OCI-LY3 (cell line): Measurements from ENCODE around the gene POLE3.

Source experiments
- CTCF ChIP-seq: fragments of 200-600, 300-600 bp; sonication (generic); IDR thresholded peaks from 2 replicates; pipeline ENCODE4 v1.5.1; 2014; ENCODE audit warnings: antibody characterized with exemption, low read length, low read depth
- EZH2phosphoT487 ChIP-seq: fragments of 200-600 bp; shearing (Covaris generic); IDR thresholded peaks from 2 replicates; pipeline ENCODE4 v1.6.1; 2018; ENCODE audit warnings: antibody characterized with exemption, mixed run types, low read depth

- TF ChIP-seq CTCF = no peak
- TF ChIP-seq EZH2phosphoT487 = no peak
Observed at GRCh38 chr9:113395000-113395861, 15.2 kb downstream of the POLE3 start.
